D721Med (cell line): ENCODE measurements around the gene NKX3-2.

Experiments
- DNase-seq: peaks from one replicate; pipeline ENCODE4 v3.0.0; 2011; ENCODE audit warnings: low spot score; ENCODE audit not compliant: insufficient read length
- FAIRE-seq: peaks from 2 replicates; lab custom pipeline; 2011; peaks lifted over from hg19 to GRCh38; lab: Jason Lieb, UNC
- TF ChIP-seq, protein P1 (sequence below): IDR thresholded peaks from 2 replicates; pipeline ENCODE4 v1.5.1; 2012; ENCODE audit warnings: mild to moderate bottlenecking, control low read depth; ENCODE audit not compliant: insufficient read depth; ENCODE audit errors: missing control alignments

The NKX3-2 gene

DNA sequence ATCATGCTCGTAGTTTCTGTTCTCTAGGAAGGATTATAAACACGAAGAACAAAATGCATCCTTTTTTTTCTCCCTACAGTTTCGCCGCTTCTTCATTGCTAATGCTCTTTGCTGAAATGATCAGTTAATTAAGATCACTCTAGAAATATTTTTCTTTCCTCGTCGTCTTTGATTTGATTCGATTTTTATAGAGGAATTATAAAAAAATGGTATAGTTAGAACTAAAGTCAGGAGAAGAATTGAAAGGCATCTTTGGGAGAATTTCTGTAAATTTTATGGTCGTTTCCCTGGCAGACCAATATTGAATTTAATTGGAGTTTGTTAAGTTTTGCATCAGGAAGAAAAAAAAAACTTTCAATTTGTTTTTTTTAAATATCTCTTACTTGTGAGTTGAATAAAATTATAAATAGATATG lies 1.1 kb upstream of the NKX3-2 start:
- TF ChIP-seq, protein P1, sequence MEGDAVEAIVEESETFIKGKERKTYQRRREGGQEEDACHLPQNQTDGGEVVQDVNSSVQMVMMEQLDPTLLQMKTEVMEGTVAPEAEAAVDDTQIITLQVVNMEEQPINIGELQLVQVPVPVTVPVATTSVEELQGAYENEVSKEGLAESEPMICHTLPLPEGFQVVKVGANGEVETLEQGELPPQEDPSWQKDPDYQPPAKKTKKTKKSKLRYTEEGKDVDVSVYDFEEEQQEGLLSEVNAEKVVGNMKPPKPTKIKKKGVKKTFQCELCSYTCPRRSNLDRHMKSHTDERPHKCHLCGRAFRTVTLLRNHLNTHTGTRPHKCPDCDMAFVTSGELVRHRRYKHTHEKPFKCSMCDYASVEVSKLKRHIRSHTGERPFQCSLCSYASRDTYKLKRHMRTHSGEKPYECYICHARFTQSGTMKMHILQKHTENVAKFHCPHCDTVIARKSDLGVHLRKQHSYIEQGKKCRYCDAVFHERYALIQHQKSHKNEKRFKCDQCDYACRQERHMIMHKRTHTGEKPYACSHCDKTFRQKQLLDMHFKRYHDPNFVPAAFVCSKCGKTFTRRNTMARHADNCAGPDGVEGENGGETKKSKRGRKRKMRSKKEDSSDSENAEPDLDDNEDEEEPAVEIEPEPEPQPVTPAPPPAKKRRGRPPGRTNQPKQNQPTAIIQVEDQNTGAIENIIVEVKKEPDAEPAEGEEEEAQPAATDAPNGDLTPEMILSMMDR: no peak
- no peak for DNase-seq
- no peak for FAIRE-seq

DNA sequence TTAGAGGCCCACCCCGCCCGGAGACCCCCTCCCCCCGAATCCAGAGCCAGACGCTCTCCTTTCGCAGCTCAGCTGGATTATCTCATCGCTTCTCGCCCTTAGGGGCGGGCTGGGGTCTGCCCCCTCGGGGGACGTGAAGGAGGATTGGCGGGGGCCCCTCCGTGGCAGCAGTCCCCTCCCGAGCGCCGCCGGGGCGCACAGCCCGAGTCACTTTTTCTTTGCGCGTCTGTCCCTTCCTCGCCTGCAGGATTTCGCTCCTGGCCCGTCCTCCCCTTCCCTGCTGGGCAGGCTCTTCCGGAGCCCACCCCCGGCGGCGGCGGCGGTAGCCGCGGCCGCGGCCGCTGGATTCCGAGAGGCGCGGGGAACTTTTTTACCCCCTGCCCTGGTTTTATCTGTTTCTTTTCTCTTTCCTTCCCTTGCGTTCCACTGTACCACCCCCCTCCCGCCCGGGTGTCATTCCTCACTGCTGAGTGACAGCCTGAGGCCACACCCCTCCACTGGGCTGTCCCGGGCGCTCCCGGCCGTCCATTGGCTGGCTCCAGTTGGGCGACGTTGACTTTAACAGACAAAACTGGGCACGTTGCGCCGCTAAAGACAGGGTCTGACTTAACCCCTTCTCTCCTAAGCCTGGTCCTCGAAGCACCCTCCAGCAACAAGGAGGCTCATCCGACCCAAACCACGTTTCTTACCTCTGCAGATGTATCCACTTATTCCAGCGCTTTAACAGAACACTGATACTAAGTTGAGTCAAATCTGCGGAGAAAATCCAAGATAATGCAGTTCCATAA lies 492 bp upstream of the NKX3-2 start:
- DNase-seq (peak; percentile 72), FAIRE-seq (no peak)
- TF ChIP-seq, protein P1: no peak

DNA sequence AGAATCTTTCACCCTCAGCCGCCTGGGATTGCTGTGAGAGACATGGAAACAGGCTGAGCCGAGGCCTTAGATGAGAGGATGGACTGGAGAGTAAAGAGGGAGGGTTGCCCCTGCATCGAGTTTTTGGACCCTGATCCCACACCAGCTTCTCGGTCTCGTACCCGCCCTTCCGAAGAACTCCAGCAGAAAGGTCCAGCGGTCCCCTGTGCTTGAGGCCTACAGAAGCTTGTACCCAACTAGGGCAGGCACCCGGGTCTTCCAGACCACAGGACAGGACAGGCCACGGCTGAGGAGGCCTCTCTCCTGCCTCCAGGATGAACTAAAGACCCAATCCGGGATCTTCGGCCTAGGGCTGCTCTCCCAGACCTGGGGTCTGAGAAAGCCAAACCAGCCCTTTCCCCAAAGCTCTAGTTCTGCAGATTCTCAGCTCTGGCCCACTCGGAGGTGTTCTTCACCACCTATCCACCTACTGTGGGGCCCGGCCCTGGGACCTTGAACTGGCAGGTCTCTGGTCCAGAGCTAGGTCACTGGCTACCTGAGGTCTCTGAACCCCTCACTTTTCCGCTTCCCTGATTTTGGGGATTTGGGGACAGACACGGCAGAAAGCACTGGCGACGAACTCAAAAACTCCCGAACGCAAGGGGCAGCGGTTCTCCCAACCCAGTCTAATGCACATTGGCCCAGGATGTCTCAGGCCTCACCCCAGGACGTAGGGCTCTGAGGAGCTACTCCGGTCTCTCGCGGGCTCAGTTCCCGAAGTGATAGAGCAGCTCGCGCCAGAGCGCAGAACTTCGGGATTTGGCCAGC lies 1.1 kb downstream of the NKX3-2 start:
- FAIRE-seq: no peak

DNA sequence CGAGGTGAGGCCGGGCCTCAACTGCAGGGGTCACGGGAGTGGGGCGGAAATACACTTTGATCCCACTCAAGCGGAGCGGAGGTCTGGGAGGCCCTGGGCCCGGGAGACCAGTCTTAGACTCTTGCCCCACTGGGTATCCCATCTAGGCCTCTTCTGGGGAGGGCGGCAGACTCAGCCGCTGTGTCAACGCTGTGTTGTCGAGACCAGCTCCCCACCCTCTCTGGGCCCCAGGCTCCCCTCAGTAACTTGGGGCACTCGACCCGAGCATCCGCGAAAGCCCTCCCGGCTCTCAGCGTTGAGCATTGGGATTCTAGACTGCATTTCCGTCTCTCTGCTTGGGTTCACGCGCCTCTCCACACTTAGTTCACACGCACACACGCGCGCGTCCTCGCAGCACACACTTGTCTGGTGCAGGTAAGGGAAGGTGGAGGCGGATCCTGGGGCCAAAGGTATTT lies 1.7 kb downstream of the NKX3-2 start:
- TF ChIP-seq, protein P1: no peak
- no peak for FAIRE-seq
- no peak for DNase-seq

More for the DNA sequence above, 1.1 kb downstream of the NKX3-2 start:
- no peak for DNase-seq
- TF ChIP-seq, protein P1: no peak

DNA sequence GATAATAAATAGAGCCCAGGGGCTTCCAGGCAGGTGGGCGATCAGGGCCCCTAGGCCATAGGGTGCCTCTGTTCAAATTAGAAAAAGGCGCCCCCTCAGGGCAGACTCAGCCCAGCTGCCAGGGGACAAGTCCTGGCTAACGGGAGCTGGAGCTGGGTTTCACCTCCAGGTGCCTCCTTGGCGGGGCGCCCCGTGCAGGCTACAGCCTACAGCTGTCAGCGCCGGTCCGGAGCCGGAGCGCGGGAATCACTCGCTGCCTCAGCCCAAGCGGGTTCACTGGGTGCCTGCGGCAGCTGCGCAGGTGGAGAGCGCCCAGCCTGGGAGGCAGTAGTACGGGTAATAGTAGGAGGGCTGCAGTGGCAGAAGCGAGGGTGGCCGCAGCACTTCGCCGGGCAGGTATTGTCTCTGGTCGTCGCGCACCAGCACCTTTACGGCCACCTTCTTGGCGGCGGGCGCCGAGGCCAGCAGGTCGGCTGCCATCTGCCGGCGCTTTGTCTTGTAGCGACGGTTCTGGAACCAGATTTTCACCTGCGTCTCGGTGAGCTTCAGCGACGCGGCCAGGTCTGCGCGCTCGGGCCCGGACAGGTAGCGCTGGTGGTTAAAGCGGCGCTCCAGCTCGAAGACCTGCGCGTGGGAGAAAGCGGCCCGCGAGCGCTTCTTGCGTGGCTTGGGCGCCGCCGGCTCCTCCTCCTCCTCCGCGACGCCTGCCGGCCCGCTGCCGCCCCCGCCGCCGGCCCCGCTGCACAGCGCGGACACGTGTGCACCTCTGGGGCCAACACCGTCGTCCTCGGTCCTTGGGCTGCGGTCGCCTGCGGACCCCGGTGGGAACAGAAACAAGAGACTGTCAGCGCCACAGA lies 2.4 kb downstream of the NKX3-2 start:
- TF ChIP-seq, protein P1: no peak
- no peak for DNase-seq
- FAIRE-seq: no peak

DNA sequence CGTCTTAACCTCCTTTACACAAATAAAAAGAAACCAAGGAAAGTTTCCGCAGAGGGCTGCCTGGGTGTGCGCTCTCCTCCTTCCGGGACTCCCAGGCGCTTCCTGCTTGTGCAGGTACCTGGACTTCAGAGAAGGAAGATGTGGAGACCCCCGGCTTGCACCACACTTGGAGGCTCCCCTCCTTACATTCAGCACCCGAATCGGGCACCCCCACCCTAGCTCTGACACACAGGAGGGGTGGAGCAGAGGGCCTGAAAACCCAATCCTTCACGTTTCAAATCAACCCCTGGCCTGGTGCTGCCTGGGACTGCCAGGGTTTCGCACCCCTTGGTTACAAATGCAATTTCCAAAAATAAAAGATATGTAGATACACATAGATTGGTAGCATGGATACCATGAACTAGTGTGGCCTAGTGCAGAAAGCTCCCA lies 3.1 kb downstream of the NKX3-2 start:
- no peak for DNase-seq
- TF ChIP-seq, protein P1: no peak
- FAIRE-seq: no peak
